ENCODE data around the gene SBK2.
A peak's percentile ranks its signal among the peaks of the same experiment; 100 is the strongest.

Gene SBK2

GRCh38 chr19:55530996-55531395 is 5.9 kb downstream of the SBK2 start:
- DNase-seq, result no peak

GRCh38 chr19:55529636-55530234 is 7.2 kb downstream of the SBK2 start:
- no peak for DNase-seq

GRCh38 chr19:55528030-55528803 is 8.7 kb downstream of the SBK2 start:
- no peak for DNase-seq

GRCh38 chr19:55527197-55528029 is 9.5 kb downstream of the SBK2 start:
- no peak for DNase-seq

GRCh38 chr19:55526216-55527196 is 10.4 kb downstream of the SBK2 start:
- no peak for DNase-seq

- no peak for DNase-seq
Measured at GRCh38 chr19:55525289-55526101, 11.4 kb downstream of the SBK2 start.

- no peak for DNase-seq
Measured at GRCh38 chr19:55520691-55521292, 16.1 kb downstream of the SBK2 start.

GRCh38 chr19:55519451-55520311 is 17.3 kb downstream of the SBK2 start:
- DNase-seq, result no peak

GRCh38 chr19:55516878-55517620 is 19.9 kb downstream of the SBK2 start:
- peak; percentile 88 to 92 for DNase-seq

- DNase-seq, result no peak
Measured at GRCh38 chr19:55508120-55508519, 28.8 kb downstream of the SBK2 start.

GRCh38 chr19:55504981-55505380 is 32.0 kb downstream of the SBK2 start:
- DNase-seq, result no peak

GRCh38 chr19:55504252-55504603 is 32.7 kb downstream of the SBK2 start:
- DNase-seq, result no peak

- DNase-seq, result peak; percentile 95 to 98
Measured at GRCh38 chr19:55503502-55504251, 33.3 kb downstream of the SBK2 start.

GRCh38 chr19:55503157-55503501 is 33.8 kb downstream of the SBK2 start:
- no peak for DNase-seq

GRCh38 chr19:55502197-55502952 is 34.6 kb downstream of the SBK2 start:
- DNase-seq, result no peak

GRCh38 chr19:55500368-55500952 is 36.5 kb downstream of the SBK2 start:
- no peak for DNase-seq

- DNase-seq, result no peak
Measured at GRCh38 chr19:55498246-55498840, 38.6 kb downstream of the SBK2 start.
